B cell (primary cell): ENCODE measurements around the gene KIDINS220. TPM values are rescaled to one million over a fixed set of nuclear protein-coding genes. Genes with fewer than 3 reads are reported as not detected.

ENCODE experiments used
- ATAC-seq: fragments of 200-7000 bp; cut with Tn5 transposase; one replicate; pipeline ENCODE4 v1.10.0; 2021; ENCODE audit warnings: low read depth, mild to moderate bottlenecking, moderate number of reproducible peaks, moderate library complexity
- CTCF ChIA-PET: fragments of 350-600 bp; sonication (Branson Sonifier 250); formaldehyde crosslinking; loops from one replicate; lab custom pipeline; 2021; ENCODE audit warnings: antibody characterized with exemption, inconsistent platforms; lab: Charles Lee
- POLR2A ChIA-PET: fragments of 350-600 bp; sonication (Branson Sonifier 250); formaldehyde crosslinking; loops from one replicate; lab custom pipeline; 2021; ENCODE audit warnings: antibody characterized with exemption; lab: Charles Lee
- DNase-seq: peaks from one replicate; pipeline ENCODE4 v3.0.0; 2013
- H2AFZ ChIP-seq: 2 replicates; pipeline ENCODE4 v1.6.1; 2012; ENCODE audit warnings: mild to moderate bottlenecking, low read depth, low read length; ENCODE audit not compliant: insufficient read depth, poor library complexity, severe bottlenecking
- H3K27ac ChIP-seq, 2 donors: 1 replicate in 1 of 2; 2 replicates in 1 of 2; pipeline ENCODE4 v1.5.1; 2012 to 2013; ENCODE audit warnings: low read length in 2 of 2, mild to moderate bottlenecking in 2 of 2, moderate library complexity in 1 of 2
- H3K27me3 ChIP-seq, 4 experiments: fragments of 200-600 bp in 1 of 4; sonication (generic) in 1 of 4; replicated peaks in 1 of 4; 1 replicate in 2 of 4; 2 replicates in 2 of 4; pipeline versions ENCODE4 v1.6.1 to v1.7.0; 2013 to 2016; ENCODE audit warnings: low read length in 3 of 4, mild to moderate bottlenecking in 2 of 4, mixed read lengths in 1 of 4, moderate library complexity in 1 of 4; ENCODE audit not compliant: insufficient read depth in 4 of 4, control insufficient read depth in 3 of 4; ENCODE audit errors: control extremely low read depth in 1 of 4
- H3K36me3 ChIP-seq, 2 experiments: replicated peaks in 1 of 2; 1 replicate in 1 of 2; 2 replicates in 1 of 2; pipeline versions ENCODE4 v1.6.1 to v1.7.1; 2013; ENCODE audit warnings: low read length in 1 of 2; ENCODE audit not compliant: insufficient read depth in 2 of 2, control insufficient read depth in 1 of 2; ENCODE audit errors: control extremely low read depth in 1 of 2, extremely low read depth in 1 of 2
- H3K4me1 ChIP-seq, 2 donors: fragments of 200-600 bp in 1 of 2; sonication (generic) in 1 of 2; 1 replicate in 1 of 2; 2 replicates in 1 of 2; pipeline versions ENCODE4 v1.5.1 to v1.6.1; 2013 to 2017; ENCODE audit warnings: low read length in 2 of 2; ENCODE audit not compliant: control insufficient read depth in 2 of 2, insufficient read depth in 2 of 2
- H3K4me2 ChIP-seq: replicated peaks from 2 replicates; pipeline ENCODE3; 2012; ENCODE audit warnings: mild to moderate bottlenecking, low read depth, low read length; ENCODE audit not compliant: poor library complexity, severe bottlenecking
- H3K4me3 ChIP-seq, 5 experiments: fragments of 200-600 bp in 1 of 5; sonication (generic) in 1 of 5; 1 replicate in 3 of 5; 2 replicates in 2 of 5; pipeline versions ENCODE4 v1.5.1 to v1.7.0; 2011 to 2016; ENCODE audit warnings: low read length in 4 of 5, mild to moderate bottlenecking in 4 of 5, low read depth in 2 of 5, control low read depth in 1 of 5, moderate library complexity in 1 of 5; ENCODE audit not compliant: insufficient read depth in 1 of 5; ENCODE audit errors: control extremely low read depth in 1 of 5, extremely low read depth in 1 of 5
- H3K79me2 ChIP-seq: fragments of 200-600 bp; sonication (generic); one replicate; pipeline ENCODE4 v1.6.0; 2016; ENCODE audit warnings: low read length; ENCODE audit not compliant: control insufficient read depth, insufficient read depth
- H3K9ac ChIP-seq: fragments of 200-600 bp; sonication (generic); 2 replicates; pipeline ENCODE4 v1.6.1; 2017; ENCODE audit warnings: mild to moderate bottlenecking, low read length, moderate library complexity
- H3K9me3 ChIP-seq, 3 donors: one replicate each; pipeline versions ENCODE4 v1.6.1 to v1.7.1; 2013; ENCODE audit warnings: low read length in 2 of 3; ENCODE audit not compliant: control insufficient read depth in 2 of 3, insufficient read depth in 1 of 3; ENCODE audit errors: control extremely low read depth in 1 of 3
- H4K20me1 ChIP-seq: 2 replicates; pipeline ENCODE4 v1.6.0; 2012; ENCODE audit warnings: mild to moderate bottlenecking, low read length; ENCODE audit not compliant: insufficient read depth, control insufficient read depth, poor library complexity, severe bottlenecking
- H3K27ac Mint-ChIP-seq: one replicate; pipeline ENCODE4 v1.8.0; 2021; ENCODE audit warnings: mixed read lengths
- H3K27me3 Mint-ChIP-seq: one replicate; pipeline ENCODE4 v1.8.0; 2021; ENCODE audit warnings: mixed read lengths
- H3K4me1 Mint-ChIP-seq: one replicate; pipeline ENCODE4 v1.8.0; 2021; ENCODE audit warnings: mixed read lengths
- H3K4me3 Mint-ChIP-seq: one replicate; pipeline ENCODE4 v1.8.0; 2021; ENCODE audit warnings: mixed read lengths
- H3K9me3 Mint-ChIP-seq: one replicate; pipeline ENCODE4 v1.8.0; 2022; ENCODE audit warnings: mixed read lengths; ENCODE audit not compliant: insufficient read depth
- CTCF ChIP-seq: fragments of 200-600 bp; IDR thresholded peaks from one replicate; pipeline ENCODE4 v1.8.0; 2022; ENCODE audit warnings: antibody characterized with exemption, mild to moderate bottlenecking
- EZH2 ChIP-seq: IDR thresholded peaks from 2 replicates; pipeline ENCODE4 v1.6.1; 2012; ENCODE audit warnings: borderline replicate concordance, low read depth, mild to moderate bottlenecking, moderate library complexity, low read length; ENCODE audit not compliant: insufficient read depth, poor library complexity, severe bottlenecking
- WGBS: methylation state at CpG from one replicate; pipeline ENCODE4 v1.1.5; 2013; ENCODE audit warnings: missing lambda C conversion rate; ENCODE audit not compliant: insufficient coverage; 5-methylcytosine and 5-hydroxymethylcytosine counted together
- intact Hi-C: fragments of 100-400 bp; cut with micrococcal nuclease; formaldehyde crosslinking; loops from one replicate; pipeline ENCODE4 v1.10.0; 2022
- polyA plus RNA-seq: library from polyadenylated mRNA; depleted of rRNA; stranded (reverse); fragments of >200 nt; gene quantifications from 2 replicates; pipeline ENCODE4 v1.2.3, GENCODE V29; 2012
- total RNA-seq, 2 donors: library from RNA; stranded (reverse); fragments of 120-200 nt in 1 of 2; gene quantifications; 1 replicate in 1 of 2; 2 replicates in 1 of 2; pipeline versions ENCODE4 v1.2.3 to v1.2.4, GENCODE V29; 2013 to 2022

KIDINS220 gene
- total and polyA plus RNA-seq, 2 donors (not counting 1 experiment from before 2014, with no cell fraction given), result 12.5 to 36.6 TPM

GRCh38 chr2:8840475-8841091 lies 3.2 kb upstream of the KIDINS220 start:
- H3K79me2 ChIP-seq, result peaks cover 40% of the 10 kb centered on the region
- H3K27me3 ChIP-seq, result no peaks in the 10 kb centered on the region
- WGBS, result 86% methylated on average over 6 of the region's 12 CpGs
- peaks cover 3% of the 10 kb centered on the region for H4K20me1 ChIP-seq
- H3K9me3 ChIP-seq, result peaks cover 0 to 11% (median 0%) of the 10 kb centered on the region in 3 donors
- DNase-seq (no peak), ATAC-seq (no peak)
- Mint-ChIP-seq H3K9me3 (no peaks in the 10 kb centered on the region), H3K4me1 (peaks cover 13% of the 10 kb centered on the region), H3K27ac (no peak overlapping the region), H3K4me3 (no peak overlapping the region), H3K27me3 (peaks cover 17% of the 10 kb centered on the region)
- no peak overlapping the region for H3K4me3 ChIP-seq
- H3K9ac ChIP-seq, result no peak overlapping the region
- CTCF ChIA-PET, result interaction anchor here (0.6 kb wide), 1 partner anchor 162 kb away, joined by 4 read pairs; no protein-coding TSS in a partner anchor
- H3K4me2 ChIP-seq, result no peak overlapping the region
- H3K4me1 ChIP-seq, result peaks cover 16 to 19% of the 10 kb centered on the region in 2 donors
- no peak overlapping the region for H3K27ac ChIP-seq
- TF ChIP-seq EZH2 (no peak), CTCF (no peak)
- no peaks in the 10 kb centered on the region for H3K36me3 ChIP-seq
- H2AFZ ChIP-seq, result no peak overlapping the region
- POLR2A ChIA-PET, result no interaction called here
- intact Hi-C loops, result no loop called here

GRCh38 chr2:8839189-8839965 lies 2.0 kb upstream of the KIDINS220 start:
- Histone ChIP-seq H2AFZ (no peak overlapping the region), H3K9ac (no peak overlapping the region), H3K9me3 (peaks cover 0 to 11% (median 0%) of the 10 kb centered on the region in 3 donors), H3K4me2 (no peak overlapping the region), H4K20me1 (peaks cover 15% of the 10 kb centered on the region), H3K4me3 (no peak overlapping the region), H3K27ac (no peak overlapping the region), H3K27me3 (no peaks in the 10 kb centered on the region), H3K79me2 (peaks cover 50% of the 10 kb centered on the region), H3K36me3 (no peaks in the 10 kb centered on the region), H3K4me1 (peaks cover 24 to 25% of the 10 kb centered on the region in 2 donors)
- ChIA-PET CTCF (no interaction called here), POLR2A (no interaction called here)
- Mint-ChIP-seq H3K27me3 (peaks cover 8% of the 10 kb centered on the region), H3K27ac (no peak overlapping the region), H3K4me1 (peaks cover 23% of the 10 kb centered on the region), H3K4me3 (no peak overlapping the region), H3K9me3 (no peaks in the 10 kb centered on the region)
- DNase-seq (no peak), ATAC-seq (no peak)
- WGBS, result 78% methylated on average over 2 of the region's 5 CpGs
- intact Hi-C loops, result loop anchor here (5.0 to 10.0 kb wide), 2 partner anchors 1205 to 1742 kb away; partner anchors contain the start of gene KLF11
- TF ChIP-seq CTCF (no peak), EZH2 (no peak)
